ENCODE results near the gene MLLT3.

DNA sequence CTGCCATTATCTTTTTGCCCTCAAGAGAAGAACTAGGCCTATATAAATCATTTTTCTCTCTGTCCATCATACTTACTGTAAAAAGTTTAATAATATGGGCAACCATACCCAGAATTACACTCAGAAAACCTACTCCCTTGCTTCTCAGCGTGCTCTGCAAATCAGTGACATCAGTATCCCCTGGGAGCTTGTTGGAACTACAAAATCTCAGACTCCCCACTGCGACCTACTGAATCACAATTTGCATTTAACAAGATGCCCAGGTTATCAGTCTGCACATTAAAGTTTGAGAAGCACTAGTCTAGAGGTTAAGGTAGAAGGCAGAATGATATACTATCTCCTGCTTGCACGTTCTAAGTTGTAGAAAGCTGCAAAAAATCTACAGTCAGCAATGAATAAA, 127.2 kb downstream of the MLLT3 start:
- TF ChIP-seq, protein P1, sequence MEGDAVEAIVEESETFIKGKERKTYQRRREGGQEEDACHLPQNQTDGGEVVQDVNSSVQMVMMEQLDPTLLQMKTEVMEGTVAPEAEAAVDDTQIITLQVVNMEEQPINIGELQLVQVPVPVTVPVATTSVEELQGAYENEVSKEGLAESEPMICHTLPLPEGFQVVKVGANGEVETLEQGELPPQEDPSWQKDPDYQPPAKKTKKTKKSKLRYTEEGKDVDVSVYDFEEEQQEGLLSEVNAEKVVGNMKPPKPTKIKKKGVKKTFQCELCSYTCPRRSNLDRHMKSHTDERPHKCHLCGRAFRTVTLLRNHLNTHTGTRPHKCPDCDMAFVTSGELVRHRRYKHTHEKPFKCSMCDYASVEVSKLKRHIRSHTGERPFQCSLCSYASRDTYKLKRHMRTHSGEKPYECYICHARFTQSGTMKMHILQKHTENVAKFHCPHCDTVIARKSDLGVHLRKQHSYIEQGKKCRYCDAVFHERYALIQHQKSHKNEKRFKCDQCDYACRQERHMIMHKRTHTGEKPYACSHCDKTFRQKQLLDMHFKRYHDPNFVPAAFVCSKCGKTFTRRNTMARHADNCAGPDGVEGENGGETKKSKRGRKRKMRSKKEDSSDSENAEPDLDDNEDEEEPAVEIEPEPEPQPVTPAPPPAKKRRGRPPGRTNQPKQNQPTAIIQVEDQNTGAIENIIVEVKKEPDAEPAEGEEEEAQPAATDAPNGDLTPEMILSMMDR (IDR thresholded peaks at IDR 0.05) = no peak
- TF ChIP-seq EZH2 (IDR thresholded peaks at IDR 0.05) = no peak
